Keratinocyte (primary cell): ENCODE measurements around the gene BMP3. TPM values are rescaled to one million over a fixed set of nuclear protein-coding genes. Genes with fewer than 3 reads are reported as not detected.

ENCODE experiments used
- DNase-seq: peaks from one replicate; pipeline ENCODE4 v3.0.0-alpha.2; 2011; ENCODE audit warnings: low read depth, missing footprints, low spot score
- FAIRE-seq: peaks from 2 replicates; lab custom pipeline; 2011; peaks lifted over from hg19 to GRCh38; lab: Jason Lieb, UNC
- H2AFZ ChIP-seq: 2 replicates; pipeline ENCODE4 v1.6.0; 2012; ENCODE audit warnings: low read length, control low read depth, inconsistent platforms; ENCODE audit not compliant: control insufficient read depth
- H3K27ac ChIP-seq: 2 replicates; pipeline ENCODE4 v1.5.1; 2011; ENCODE audit warnings: low read length; ENCODE audit not compliant: control insufficient read depth, insufficient read depth
- H3K27me3 ChIP-seq: 3 replicates; pipeline ENCODE4 v1.6.0; 2011; ENCODE audit warnings: low read length; ENCODE audit not compliant: control insufficient read depth, insufficient read depth; ENCODE audit errors: extremely low read depth
- H3K36me3 ChIP-seq, 2 experiments: 2 replicates in 1 of 2; 3 replicates in 1 of 2; pipeline ENCODE4 v1.5.1; 2011; ENCODE audit warnings: low read length in 2 of 2, mild to moderate bottlenecking in 1 of 2; ENCODE audit not compliant: control insufficient read depth in 2 of 2, insufficient read depth in 2 of 2; ENCODE audit errors: extremely low read depth in 1 of 2
- H3K4me1 ChIP-seq: 3 replicates; pipeline ENCODE4 v1.5.1; 2011; ENCODE audit warnings: low read length; ENCODE audit not compliant: control insufficient read depth, insufficient read depth; ENCODE audit errors: extremely low read depth
- H3K4me2 ChIP-seq: 3 replicates; pipeline ENCODE4 v1.6.0; 2011; ENCODE audit warnings: low read depth, low read length; ENCODE audit not compliant: control insufficient read depth, insufficient read depth; ENCODE audit errors: extremely low read depth
- H3K4me3 ChIP-seq, 3 experiments: fragments of 200-600 bp in 1 of 3; sonication (generic) in 1 of 3; 2 replicates in 2 of 3; 3 replicates in 1 of 3; pipeline ENCODE4 v1.5.1; 2011 to 2016; ENCODE audit warnings: low read length in 3 of 3, mild to moderate bottlenecking in 3 of 3, control low read depth in 2 of 3, inconsistent platforms in 1 of 3, low read depth in 1 of 3, mixed read lengths in 1 of 3, mixed run types in 1 of 3, moderate library complexity in 1 of 3; ENCODE audit not compliant: control insufficient read depth in 2 of 3, insufficient read depth in 2 of 3; ENCODE audit errors: extremely low read depth in 1 of 3
- H3K79me2 ChIP-seq: 2 replicates; pipeline ENCODE4 v1.6.0; 2012; ENCODE audit warnings: low read length; ENCODE audit not compliant: control insufficient read depth, insufficient read depth
- H3K9ac ChIP-seq: 3 replicates; pipeline ENCODE4 v1.6.0; 2011; ENCODE audit warnings: low read length; ENCODE audit not compliant: control insufficient read depth, insufficient read depth; ENCODE audit errors: extremely low read depth
- H3K9me1 ChIP-seq: 3 replicates; pipeline ENCODE4 v1.6.0; 2011; ENCODE audit warnings: low read length; ENCODE audit not compliant: control insufficient read depth, insufficient read depth; ENCODE audit errors: extremely low read depth
- H3K9me3 ChIP-seq: 2 replicates; pipeline ENCODE4 v1.5.1; 2012; ENCODE audit warnings: low read depth, low read length; ENCODE audit not compliant: control insufficient read depth
- H4K20me1 ChIP-seq: 3 replicates; pipeline ENCODE4 v1.6.0; 2011; ENCODE audit warnings: low read length; ENCODE audit not compliant: control insufficient read depth, insufficient read depth; ENCODE audit errors: extremely low read depth
- CTCF ChIP-seq, 3 experiments: IDR thresholded peaks in 1 of 3; conservative IDR thresholded peaks in 1 of 3; optimal IDR thresholded peaks in 1 of 3; 2 replicates in 2 of 3; 3 replicates in 1 of 3; pipeline versions ENCODE3 to v1.5.1; 2011; ENCODE audit warnings: low read length in 3 of 3, mild to moderate bottlenecking in 3 of 3, moderate library complexity in 2 of 3, control low read depth in 1 of 3, inconsistent platforms in 1 of 3; ENCODE audit not compliant: insufficient read depth in 2 of 3; ENCODE audit errors: extremely low read depth in 1 of 3
- EZH2 ChIP-seq: IDR thresholded peaks from one replicate; pipeline ENCODE4 v1.6.1; 2012; ENCODE audit warnings: inconsistent platforms, mild to moderate bottlenecking, low read length, moderate library complexity
- dilution Hi-C: fragments of 300-500 bp; cut with MboI; formaldehyde crosslinking; loops from one replicate; pipeline ENCODE4 v1.7.0; 2020; ENCODE audit warnings: low sequenced_read_pairs; ENCODE audit not compliant: extremely low pct_ligation_motif_present
- polyA plus RNA-seq, 5 experiments: library from polyadenylated mRNA; depleted of rRNA in 3 of 5; stranded (reverse) in 3 of 5; stranded (forward) in 1 of 5; unstranded in 1 of 5; fragments of >200 nt; gene quantifications; 1 replicate in 1 of 5; 2 replicates in 3 of 5; 3 replicates in 1 of 5; pipeline versions ENCODE4 v1.2.1 to v1.2.3, GENCODE V29; 2011 to 2012; ENCODE audit warnings: missing spikeins in 2 of 5, low read depth in 1 of 5, low replicate concordance in 1 of 5

BMP3 gene
- polyA plus RNA-seq, 1 donor (not counting 4 experiments of a cell fraction or from before 2014, with no cell fraction given), result not detected

DNA sequence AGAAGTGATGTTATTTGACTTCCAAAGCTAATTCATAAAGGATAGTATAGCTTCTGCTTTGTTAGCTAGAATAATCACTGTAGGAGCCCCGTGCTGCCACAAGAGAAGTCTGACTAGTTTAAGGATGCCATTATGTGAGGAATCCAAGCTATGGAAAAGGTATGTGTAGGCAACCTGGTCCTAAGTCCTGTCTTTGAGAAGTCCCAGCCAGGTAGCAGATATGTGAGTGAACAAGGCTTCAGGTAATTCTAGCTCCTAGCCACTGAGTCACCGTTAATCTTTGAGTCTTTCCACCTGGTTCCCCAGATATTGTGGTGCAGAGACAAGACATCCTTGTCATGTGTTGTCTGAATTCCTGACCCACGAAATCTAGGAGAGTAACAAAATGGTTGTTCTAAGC, 55.5 kb downstream of the BMP3 start:
- Histone ChIP-seq H3K27me3 (no peaks in the 10 kb centered on the region), H3K36me3 (no peaks in the 10 kb centered on the region), H3K9me3 (no peaks in the 10 kb centered on the region), H4K20me1 (no peaks in the 10 kb centered on the region), H3K9ac (no peak overlapping the region), H3K4me3 (no peak overlapping the region), H3K79me2 (no peaks in the 10 kb centered on the region), H2AFZ (no peak overlapping the region), H3K4me2 (no peak overlapping the region), H3K9me1 (no peaks in the 10 kb centered on the region), H3K27ac (no peak overlapping the region), H3K4me1 (no peaks in the 10 kb centered on the region)
- no peak for FAIRE-seq
- TF ChIP-seq EZH2 (no peak), CTCF (optimal IDR thresholded peaks at IDR 0.05 in 1 of 3, IDR thresholded peaks at IDR 0.05 in 1 of 3, conservative IDR thresholded peaks at IDR 0.05 in 1 of 3; ENCODE audit: extremely low read depth in 1 of 3, insufficient read depth in 2 of 3, low read length in 3 of 3) (no peak)
- DNase-seq, result no peak
- dilution Hi-C loops, result no loop called here

DNA sequence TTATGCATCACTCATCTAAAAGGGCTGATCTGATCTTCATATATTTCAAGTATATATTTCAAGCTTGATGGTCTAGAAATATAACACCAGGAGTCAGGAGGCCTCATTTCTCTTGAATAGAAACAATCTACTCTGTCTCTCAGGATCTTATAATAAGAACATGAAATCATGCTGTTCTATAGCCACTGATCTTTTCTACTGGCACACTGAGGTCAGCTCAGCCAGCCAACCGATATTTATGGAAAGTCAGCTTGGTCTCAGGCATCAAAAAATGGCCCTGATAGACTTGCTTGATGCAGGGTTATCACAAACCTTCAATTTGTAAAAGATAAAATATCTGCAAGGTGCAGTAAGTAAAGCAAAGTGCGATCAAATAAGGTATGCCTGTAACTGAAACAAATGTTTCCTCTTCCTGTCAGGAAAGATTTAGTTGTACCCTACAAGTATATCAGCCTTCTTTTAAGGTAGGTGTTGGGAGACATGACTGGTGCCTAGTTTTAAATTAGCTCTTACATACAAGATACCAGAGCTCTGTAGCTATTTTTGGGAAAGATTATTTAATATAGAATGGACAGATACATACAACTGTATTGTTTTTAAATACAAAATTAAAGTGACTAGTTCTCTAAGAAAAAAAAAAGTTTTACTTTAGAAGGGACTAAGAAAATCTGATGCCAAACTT, 63.4 kb downstream of the BMP3 start:
- dilution Hi-C loops, result no loop called here
- no peak for FAIRE-seq
- H3K4me1 ChIP-seq, result no peaks in the 10 kb centered on the region
- no peaks in the 10 kb centered on the region for H3K79me2 ChIP-seq
- H3K9me3 ChIP-seq, result no peaks in the 10 kb centered on the region
- H3K27ac ChIP-seq, result no peak overlapping the region
- no peaks in the 10 kb centered on the region for H3K9me1 ChIP-seq
- H3K4me3 ChIP-seq, result no peak overlapping the region
- no peak overlapping the region for H3K9ac ChIP-seq
- no peaks in the 10 kb centered on the region for H4K20me1 ChIP-seq
- H3K4me2 ChIP-seq, result no peak overlapping the region
- H2AFZ ChIP-seq, result no peak overlapping the region
- H3K27me3 ChIP-seq, result no peaks in the 10 kb centered on the region
- no peak for DNase-seq
- H3K36me3 ChIP-seq, result no peaks in the 10 kb centered on the region
- TF ChIP-seq EZH2, result no peak
- no peak for TF ChIP-seq CTCF (optimal IDR thresholded peaks at IDR 0.05 in 1 of 3, IDR thresholded peaks at IDR 0.05 in 1 of 3, conservative IDR thresholded peaks at IDR 0.05 in 1 of 3; ENCODE audit: extremely low read depth in 1 of 3, insufficient read depth in 2 of 3, low read length in 3 of 3)
